Measurements from ENCODE around the gene ARHGAP12. TPM values are rescaled to one million over a fixed set of nuclear protein-coding genes. Genes with fewer than 3 reads are reported as not detected.

Gene ARHGAP12
- total RNA-seq, 1 experiment from 2014 or later: 51.9 TPM

DNA sequence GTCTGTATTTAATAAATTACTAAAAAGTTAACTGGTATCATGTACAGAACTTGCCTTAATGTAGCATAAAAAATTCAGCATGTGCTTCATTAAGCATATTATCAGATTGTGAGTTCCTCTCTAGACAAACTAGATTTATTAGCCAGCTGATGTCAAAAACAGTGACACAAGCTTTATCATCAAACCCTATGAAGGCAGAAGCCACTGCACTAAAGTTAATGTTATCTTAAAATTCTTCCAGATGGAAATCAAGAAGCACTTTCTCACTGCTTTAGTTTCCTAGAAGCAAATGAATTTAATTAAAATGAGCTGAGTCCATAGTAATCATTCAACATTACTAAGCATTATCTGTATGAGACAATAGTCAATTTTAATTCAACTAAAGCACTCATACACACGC, 96.4 kb downstream of the ARHGAP12 start:
- no peak for TF ChIP-seq EZH2 (IDR thresholded peaks at IDR 0.05; ENCODE audit: low read depth)
- TF ChIP-seq, protein P1, sequence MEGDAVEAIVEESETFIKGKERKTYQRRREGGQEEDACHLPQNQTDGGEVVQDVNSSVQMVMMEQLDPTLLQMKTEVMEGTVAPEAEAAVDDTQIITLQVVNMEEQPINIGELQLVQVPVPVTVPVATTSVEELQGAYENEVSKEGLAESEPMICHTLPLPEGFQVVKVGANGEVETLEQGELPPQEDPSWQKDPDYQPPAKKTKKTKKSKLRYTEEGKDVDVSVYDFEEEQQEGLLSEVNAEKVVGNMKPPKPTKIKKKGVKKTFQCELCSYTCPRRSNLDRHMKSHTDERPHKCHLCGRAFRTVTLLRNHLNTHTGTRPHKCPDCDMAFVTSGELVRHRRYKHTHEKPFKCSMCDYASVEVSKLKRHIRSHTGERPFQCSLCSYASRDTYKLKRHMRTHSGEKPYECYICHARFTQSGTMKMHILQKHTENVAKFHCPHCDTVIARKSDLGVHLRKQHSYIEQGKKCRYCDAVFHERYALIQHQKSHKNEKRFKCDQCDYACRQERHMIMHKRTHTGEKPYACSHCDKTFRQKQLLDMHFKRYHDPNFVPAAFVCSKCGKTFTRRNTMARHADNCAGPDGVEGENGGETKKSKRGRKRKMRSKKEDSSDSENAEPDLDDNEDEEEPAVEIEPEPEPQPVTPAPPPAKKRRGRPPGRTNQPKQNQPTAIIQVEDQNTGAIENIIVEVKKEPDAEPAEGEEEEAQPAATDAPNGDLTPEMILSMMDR (conservative IDR thresholded peaks at IDR 0.05): no peak
- Histone ChIP-seq H3K9me2 (ENCODE audit: insufficient read depth) (no peaks in the 10 kb centered on the region), H3K27ac (no peak overlapping the region), H2AFZ (no peak overlapping the region), H4K20me1 (ENCODE audit: insufficient read depth) (0 out of 2 replicates have a peak, but pooled peaks cover 3% of the 10 kb centered on the region), H3K9me3 (ENCODE audit: insufficient read depth, low read depth) (no peaks in the 10 kb centered on the region), H3K4me1 (replicated peaks; ENCODE audit: insufficient read depth) (no peaks in the 10 kb centered on the region), H3F3A (ENCODE audit: insufficient read depth, low read depth) (peaks cover 3% of the 10 kb centered on the region; the same call in 1 of the 2 replicates), H3K4me3 (no peak overlapping the region), H3K4me2 (no peak overlapping the region), H3K36me3 (ENCODE audit: low read depth) (no peaks in the 10 kb centered on the region; the same call in 1 of the 2 replicates), H3K79me2 (ENCODE audit: low read depth) (no peaks in the 10 kb centered on the region), H3K27me3 (ENCODE audit: insufficient read depth, low read depth) (no peaks in the 10 kb centered on the region)
- BruUV-seq (replicated peaks): no TSS peak
- POLR2A ChIA-PET (ENCODE audit: unreplicated experiment): no interaction called here
- CTCF ChIA-PET: no interaction called here
- DNase-seq: no peak
- intact Hi-C loops (cut with micrococcal nuclease; ENCODE audit: unreplicated experiment): no loop called here

- intact Hi-C loops (cut with micrococcal nuclease; ENCODE audit: unreplicated experiment): no loop called here
- CTCF ChIA-PET: no interaction called here
- H3K9me3 ChIP-seq (ENCODE audit: insufficient read depth, low read depth): no peaks in the 10 kb centered on the region
Observed at GRCh38 chr10:31830887-31831286, 97.7 kb downstream of the ARHGAP12 start.

GRCh38 chr10:31829776-31830175, 98.9 kb downstream of the ARHGAP12 start:
- CTCF ChIA-PET: interaction anchor here (0.6 kb wide), 1 partner anchor 339 kb away, joined by 14 read pairs; no protein-coding TSS in a partner anchor
- intact Hi-C loops (cut with micrococcal nuclease; ENCODE audit: unreplicated experiment): no loop called here

More at GRCh38 chr10:31830887-31831286, 97.7 kb downstream of the ARHGAP12 start:
- Histone ChIP-seq H3K27ac (no peak overlapping the region), H3K4me1 (replicated peaks; ENCODE audit: insufficient read depth) (no peaks in the 10 kb centered on the region), H3K27me3 (ENCODE audit: insufficient read depth, low read depth) (no peaks in the 10 kb centered on the region), H4K20me1 (ENCODE audit: insufficient read depth) (0 out of 2 replicates have a peak, but pooled peaks cover 3% of the 10 kb centered on the region), H3F3A (ENCODE audit: insufficient read depth, low read depth) (no peaks in the 10 kb centered on the region), H3K4me3 (no peak overlapping the region), H3K4me2 (no peak overlapping the region), H2AFZ (no peak overlapping the region), H3K36me3 (ENCODE audit: low read depth) (peaks cover 9% of the 10 kb centered on the region), H3K79me2 (ENCODE audit: low read depth) (no peaks in the 10 kb centered on the region), H3K9me2 (ENCODE audit: insufficient read depth) (no peaks in the 10 kb centered on the region)
- DNase-seq: no peak
- no peak for TF ChIP-seq EZH2 (IDR thresholded peaks at IDR 0.05; ENCODE audit: low read depth)
- BruUV-seq (replicated peaks): no TSS peak
- POLR2A ChIA-PET (ENCODE audit: unreplicated experiment): no interaction called here

More at GRCh38 chr10:31829776-31830175, 98.9 kb downstream of the ARHGAP12 start:
- Histone ChIP-seq H2AFZ (no peak overlapping the region), H3K79me2 (ENCODE audit: low read depth) (no peaks in the 10 kb centered on the region), H3K27ac (no peak overlapping the region), H3K4me3 (no peak overlapping the region), H3K9me2 (ENCODE audit: insufficient read depth) (no peaks in the 10 kb centered on the region), H3K9me3 (ENCODE audit: insufficient read depth, low read depth) (no peaks in the 10 kb centered on the region), H3K4me1 (replicated peaks; ENCODE audit: insufficient read depth) (no peaks in the 10 kb centered on the region), H3K4me2 (no peak overlapping the region), H4K20me1 (ENCODE audit: insufficient read depth) (0 out of 2 replicates have a peak, but pooled peaks cover 3% of the 10 kb centered on the region), H3F3A (ENCODE audit: insufficient read depth, low read depth) (no peaks in the 10 kb centered on the region), H3K36me3 (ENCODE audit: low read depth) (peaks cover 14% of the 10 kb centered on the region), H3K27me3 (ENCODE audit: insufficient read depth, low read depth) (no peaks in the 10 kb centered on the region)
- TF ChIP-seq EZH2 (IDR thresholded peaks at IDR 0.05; ENCODE audit: low read depth): no peak
- TF ChIP-seq, protein P1 (conservative IDR thresholded peaks at IDR 0.05): no peak
- no peak for DNase-seq
- no TSS peak for BruUV-seq (replicated peaks)
- POLR2A ChIA-PET (ENCODE audit: unreplicated experiment): no interaction called here
